ENCODE results near the gene CFAP206.

- TF ChIP-seq CTCF (IDR thresholded peaks at IDR 0.05) (no peak), POLR2A (IDR thresholded peaks at IDR 0.05) (no peak), POLR2AphosphoS5 (IDR thresholded peaks at IDR 0.05) (no peak)
These were observed 41.5 kb upstream of the CFAP206 start for GRCh38 chr6:87366072-87366827.
